GM12891 (cell line): ENCODE results near the gene CTDSP2.

Experiments used
- DNase-seq: peaks from one replicate; pipeline ENCODE4 v3.0.0; 2011; ENCODE audit warnings: low spot score; ENCODE audit not compliant: insufficient read length
- FAIRE-seq: peaks from 2 replicates; lab custom pipeline; 2011; peaks lifted over from hg19 to GRCh38; lab: Jason Lieb, UNC
- PAX5 ChIP-seq: IDR thresholded peaks from 2 replicates; pipeline ENCODE4 v1.6.1; 2011; ENCODE audit warnings: low read length, moderate library complexity, mild to moderate bottlenecking; ENCODE audit not compliant: insufficient read depth, severe bottlenecking
- POLR2A ChIP-seq: IDR thresholded peaks from 2 replicates; pipeline ENCODE4 v1.6.1; 2011; ENCODE audit warnings: low read depth, low read length, control low read depth
- POLR2AphosphoS5 ChIP-seq: IDR thresholded peaks from 2 replicates; pipeline ENCODE4 v1.6.1; 2011; ENCODE audit warnings: low read depth, low read length, control low read depth
- POU2F2 ChIP-seq: IDR thresholded peaks from 2 replicates; pipeline ENCODE4 v1.6.1; 2011; ENCODE audit warnings: low read depth, mild to moderate bottlenecking, control low read depth, low read length, moderate library complexity
- SPI1 ChIP-seq: IDR thresholded peaks from 2 replicates; pipeline ENCODE4 v1.6.1; 2011; ENCODE audit warnings: low read depth, low read length, control low read depth
- TAF1 ChIP-seq: IDR thresholded peaks from 2 replicates; pipeline ENCODE4 v1.6.1; 2011; ENCODE audit warnings: low read depth, low read length, control low read depth

Gene CTDSP2

DNA sequence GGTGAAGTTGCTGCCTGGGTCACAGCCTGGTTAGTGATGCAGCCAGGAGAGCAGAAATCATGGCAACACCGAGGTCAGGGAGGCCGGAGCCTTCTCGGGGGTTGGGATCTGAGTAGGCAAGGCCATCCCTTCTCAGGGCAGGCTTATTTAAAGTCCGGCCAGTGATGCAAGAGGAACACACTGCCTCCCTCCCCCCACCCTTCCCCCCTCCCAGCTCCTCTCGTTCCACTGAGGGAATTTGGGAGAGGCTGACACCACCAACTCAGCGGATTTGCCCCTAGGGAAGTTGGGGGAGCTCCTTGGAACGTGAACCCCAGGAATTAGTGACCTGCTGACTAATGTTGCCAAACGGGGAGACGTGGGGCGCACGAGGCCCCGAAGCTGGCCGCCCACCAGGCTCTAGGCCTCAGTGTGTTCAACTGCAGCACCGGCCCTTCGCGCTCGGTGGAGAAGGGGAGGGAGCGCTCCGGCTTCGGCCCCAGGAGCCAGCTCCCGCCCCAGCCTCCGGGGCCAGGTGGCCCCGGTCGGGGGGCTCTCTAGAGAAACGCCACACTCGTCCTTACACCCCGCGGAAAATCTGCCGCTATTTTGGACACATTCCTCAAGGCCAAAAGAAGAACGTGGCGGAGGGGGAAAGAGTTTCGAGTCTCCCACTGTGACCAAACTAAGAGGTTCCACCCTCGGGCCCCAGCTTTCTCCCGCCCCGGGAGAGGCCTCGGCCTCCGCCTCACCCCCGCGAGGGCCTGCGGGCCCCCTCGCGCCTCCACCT lies 1.6 kb downstream of the CTDSP2 start:
- DNase-seq (peak; percentile 49), FAIRE-seq (peak; percentile 81)
- no peak for TF ChIP-seq PAX5
- TF ChIP-seq POU2F2: no peak
- 0 out of 2 replicates have a peak, but pooled peaks have one; percentile 14 for TF ChIP-seq POLR2A

DNA sequence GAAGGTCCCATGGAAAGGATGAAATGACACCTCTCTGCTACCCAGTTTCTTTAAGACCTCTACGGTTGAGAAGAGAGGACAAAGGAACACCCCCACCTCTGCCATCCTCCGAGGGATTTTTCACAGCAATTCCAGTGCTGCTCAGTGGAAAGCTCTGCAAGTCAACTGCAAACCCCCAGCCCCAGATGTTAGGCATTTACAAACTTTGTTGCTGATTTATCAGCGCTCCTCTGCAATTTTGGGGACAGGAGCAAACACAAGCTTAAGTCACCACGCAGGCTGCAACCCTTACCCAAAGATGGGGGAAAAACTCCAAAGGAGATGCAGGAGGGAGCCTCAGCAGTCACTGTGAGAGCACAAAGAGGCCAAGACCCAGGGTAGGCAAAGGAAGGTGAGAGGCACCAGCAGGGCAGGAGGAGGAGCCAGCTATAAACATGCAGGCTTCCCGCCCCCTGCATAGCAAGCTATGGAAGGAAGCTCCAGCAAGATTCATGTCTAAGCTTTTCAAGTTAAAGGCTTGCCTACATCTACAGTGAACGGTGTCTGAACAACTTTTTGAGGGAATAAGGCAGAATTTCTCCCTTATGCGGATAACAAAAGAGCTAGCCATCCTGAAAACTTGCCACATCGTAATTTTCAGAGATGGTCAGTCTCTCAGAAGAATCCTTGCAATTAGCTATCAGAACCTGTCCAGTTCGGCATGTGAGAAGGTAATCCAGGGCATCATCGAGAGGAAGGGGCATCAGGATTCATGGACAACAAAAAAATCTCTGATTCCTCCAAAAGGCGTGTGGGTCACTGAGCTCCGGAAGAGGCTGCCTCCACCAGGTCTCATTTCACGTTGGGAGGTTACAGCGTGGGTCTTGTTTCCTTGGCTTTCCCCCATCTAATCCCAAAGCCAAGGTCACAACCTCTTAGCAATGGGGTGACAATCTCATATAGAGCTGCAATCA lies 3.9 kb downstream of the CTDSP2 start:
- DNase-seq (no peak), FAIRE-seq (no peak)
- TF ChIP-seq POU2F2: no peak
- no peak for TF ChIP-seq POLR2AphosphoS5
- no peak for TF ChIP-seq POLR2A
- TF ChIP-seq SPI1: no peak
- TF ChIP-seq PAX5: no peak
- no peak for TF ChIP-seq TAF1

DNA sequence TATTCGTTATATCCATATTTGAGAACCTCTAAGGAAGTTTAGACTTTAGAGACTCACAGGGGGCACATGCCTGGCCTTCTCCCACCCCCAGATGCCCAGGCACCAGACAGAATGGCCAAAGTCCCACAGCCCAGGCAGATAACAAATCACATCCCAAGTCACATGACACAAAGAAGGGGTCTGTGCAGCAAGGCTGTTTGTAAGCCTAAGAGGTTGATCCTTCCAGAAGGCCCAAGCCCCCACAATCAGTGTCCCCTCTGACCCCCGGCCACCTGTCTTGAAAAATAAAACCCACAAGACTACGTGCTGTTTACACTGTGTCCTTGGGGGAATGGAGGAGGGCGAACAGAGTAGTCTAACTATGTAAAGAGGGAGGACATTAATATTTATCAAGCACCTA lies 5.1 kb downstream of the CTDSP2 start:
- no peak for TF ChIP-seq POLR2AphosphoS5
- no peak for TF ChIP-seq POU2F2
- FAIRE-seq (no peak), DNase-seq (no peak)

- no peak for DNase-seq
- FAIRE-seq: no peak
- no peak for TF ChIP-seq PAX5
- no peak for TF ChIP-seq POLR2A
- no peak for TF ChIP-seq POU2F2
- TF ChIP-seq SPI1: no peak
- no peak for TF ChIP-seq POLR2AphosphoS5
- TF ChIP-seq TAF1: no peak
Observed at GRCh38 chr12:57840726-57841125, 5.8 kb downstream of the CTDSP2 start.

GRCh38 chr12:57839996-57840395 lies 6.5 kb downstream of the CTDSP2 start:
- FAIRE-seq: no peak
- TF ChIP-seq POU2F2 (no peak), POLR2A (no peak), PAX5 (no peak), TAF1 (no peak), POLR2AphosphoS5 (no peak), SPI1 (no peak)
- no peak for DNase-seq

- FAIRE-seq (peak; percentile 31), DNase-seq (no peak)
- TF ChIP-seq SPI1 (peak; percentile 62), POU2F2 (no peak)
Observed at GRCh38 chr12:57838594-57839302, 7.8 kb downstream of the CTDSP2 start.

GRCh38 chr12:57837864-57838562 lies 8.5 kb downstream of the CTDSP2 start:
- TF ChIP-seq POU2F2 (no peak), POLR2A (no peak), SPI1 (no peak), POLR2AphosphoS5 (no peak), PAX5 (no peak)
- FAIRE-seq (peak; percentile 23), DNase-seq (no peak)

DNA sequence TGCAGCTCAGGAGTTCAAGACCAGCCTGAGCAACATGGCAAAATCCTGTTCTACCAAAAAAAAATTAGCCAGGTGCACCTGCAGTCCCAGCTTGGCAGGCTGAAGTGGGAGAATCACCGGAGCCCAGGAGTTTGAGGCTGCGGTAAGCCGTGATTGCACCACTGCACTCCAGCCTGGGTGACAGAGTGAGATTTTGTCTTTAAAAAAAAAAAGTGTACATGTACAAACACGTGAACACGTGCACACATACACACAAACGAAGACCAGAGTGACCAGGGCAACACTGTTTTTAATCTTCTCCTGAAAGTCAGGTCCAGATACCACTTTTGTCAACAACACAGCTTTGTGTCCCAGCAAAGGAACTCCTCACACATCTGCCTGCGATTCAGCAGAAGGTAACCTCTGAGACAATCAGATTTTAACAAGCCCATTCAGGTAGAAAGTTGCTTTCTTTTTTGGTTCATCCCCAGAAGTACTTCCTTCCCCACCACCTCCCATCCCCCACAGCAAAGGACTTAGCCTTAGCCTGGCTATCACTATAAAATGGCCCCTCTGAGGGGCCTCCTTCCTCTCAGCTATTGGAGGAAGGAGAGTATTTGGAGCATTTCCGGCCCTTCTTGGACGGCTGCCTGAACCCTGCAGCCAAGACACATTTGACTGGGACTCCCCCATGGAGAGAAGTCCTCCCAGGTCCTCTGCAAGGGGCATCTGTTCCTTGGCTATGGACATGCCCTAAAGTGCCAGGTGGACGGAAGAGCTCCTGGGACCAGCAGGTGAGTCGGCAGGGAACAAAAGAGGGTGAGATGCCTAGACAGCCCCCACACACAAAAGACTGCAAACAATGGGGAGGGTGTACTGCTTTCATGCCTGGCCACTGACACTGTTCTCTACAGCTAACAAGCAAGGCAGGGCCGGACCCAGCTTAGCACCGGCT lies 9.8 kb downstream of the CTDSP2 start:
- peak; percentile 39 for DNase-seq
- TF ChIP-seq SPI1 (peak; percentile 8; the same call in 1 of the 2 replicates), POLR2A (no peak), PAX5 (no peak), TAF1 (no peak), POLR2AphosphoS5 (no peak), POU2F2 (0 out of 2 replicates have a peak, but pooled peaks have one; percentile 43)
- peak; percentile 38 for FAIRE-seq
